Stimulated activated CD8-positive, alpha-beta memory T cell treated with anti-CD3 and anti-CD28 coated beads, Interleukin-7, amount 100 ng/mL, for 4 hours (primary cell): Measurements from ENCODE around the gene PIGB.
"Not testable (repeated sequence)": the region's sequence is repeated elsewhere in the genome, so short reads cannot be mapped to it uniquely, and the experiment has no call there.

ENCODE experiments used
- DNase-seq, 2 donors: peaks; one replicate each; pipeline ENCODE4 v3.0.0-alpha.2; 2020; ENCODE audit warnings: low read depth in 2 of 2

The PIGB gene

DNA sequence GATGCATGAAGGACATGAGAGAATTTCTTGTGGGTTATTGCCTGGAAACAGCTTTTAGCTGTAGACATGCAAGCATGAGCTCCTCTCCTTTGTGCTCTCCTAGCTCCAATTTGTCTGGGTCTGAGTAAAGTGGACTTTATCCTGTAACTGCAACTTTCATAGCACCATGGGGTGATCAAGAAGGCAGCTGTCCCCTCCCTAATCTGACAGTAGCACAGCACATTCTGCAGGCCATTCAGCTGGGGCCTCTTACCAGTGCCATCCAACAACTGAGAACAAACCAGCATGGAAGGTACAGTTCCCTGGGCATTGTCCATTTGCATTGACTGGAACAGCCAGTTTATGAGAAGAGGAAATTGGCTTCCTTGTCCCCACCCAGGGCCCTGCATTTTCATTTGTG is 21.7 kb upstream of the PIGB start:
- DNase-seq = no peak

- DNase-seq = not testable (repeated sequence)
Measured at GRCh38 chr15:55302801-55303200, 16.2 kb upstream of the PIGB start.

GRCh38 chr15:55319537-55320237 is 665 bp downstream of the PIGB start:
- DNase-seq = no peak

GRCh38 chr15:55320238-55320550 is 1.2 kb downstream of the PIGB start:
- DNase-seq = no peak

GRCh38 chr15:55320963-55321362 is 1.9 kb downstream of the PIGB start:
- DNase-seq = no peak

- DNase-seq = no peak
Measured at GRCh38 chr15:55322467-55322866, 3.4 kb downstream of the PIGB start.

DNA sequence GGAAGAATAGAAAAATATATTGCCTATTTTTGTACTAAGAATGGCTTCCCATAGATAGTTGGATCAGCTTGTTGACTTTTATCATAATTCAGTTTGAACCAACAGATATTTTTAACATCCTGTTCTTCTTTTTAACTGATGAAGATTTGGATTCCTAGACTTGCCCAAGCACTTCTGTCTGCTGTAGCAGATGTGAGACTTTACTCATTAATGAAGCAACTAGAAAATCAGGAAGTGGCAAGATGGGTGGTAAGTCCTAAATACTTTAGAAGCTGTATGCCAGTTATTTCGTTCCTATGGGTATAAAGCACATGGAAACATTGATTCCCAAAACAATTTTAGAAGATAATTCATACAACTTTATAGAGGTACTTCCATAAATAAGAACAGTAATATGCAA is 8.4 kb downstream of the PIGB start:
- no peak for DNase-seq

DNA sequence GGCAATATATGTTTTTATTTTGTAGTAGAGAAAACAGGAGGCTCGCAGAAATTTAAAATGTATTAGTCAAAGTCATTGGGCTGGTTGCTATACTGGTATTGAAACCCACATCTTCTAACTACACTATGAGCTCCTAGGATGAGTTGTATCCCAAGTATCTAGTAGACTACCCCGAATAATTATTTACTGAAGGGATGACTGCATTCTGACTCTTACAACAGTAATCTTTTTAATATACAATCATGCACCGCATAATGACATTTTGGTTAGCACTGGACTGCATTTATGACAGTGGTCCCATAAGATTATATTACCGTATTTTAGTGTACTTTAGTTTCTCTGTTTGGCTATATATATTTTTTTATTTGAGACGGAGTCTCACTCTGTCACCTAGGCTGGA is 15.3 kb downstream of the PIGB start:
- no peak for DNase-seq

- no peak for DNase-seq
Measured at GRCh38 chr15:55334997-55335396, 16.0 kb downstream of the PIGB start.

- DNase-seq = no peak
Measured at GRCh38 chr15:55337160-55337559, 18.1 kb downstream of the PIGB start.

- no peak for DNase-seq
Measured at GRCh38 chr15:55343168-55343567, 24.1 kb downstream of the PIGB start.

- DNase-seq = no peak
Measured at GRCh38 chr15:55344206-55344605, 25.2 kb downstream of the PIGB start.

DNA sequence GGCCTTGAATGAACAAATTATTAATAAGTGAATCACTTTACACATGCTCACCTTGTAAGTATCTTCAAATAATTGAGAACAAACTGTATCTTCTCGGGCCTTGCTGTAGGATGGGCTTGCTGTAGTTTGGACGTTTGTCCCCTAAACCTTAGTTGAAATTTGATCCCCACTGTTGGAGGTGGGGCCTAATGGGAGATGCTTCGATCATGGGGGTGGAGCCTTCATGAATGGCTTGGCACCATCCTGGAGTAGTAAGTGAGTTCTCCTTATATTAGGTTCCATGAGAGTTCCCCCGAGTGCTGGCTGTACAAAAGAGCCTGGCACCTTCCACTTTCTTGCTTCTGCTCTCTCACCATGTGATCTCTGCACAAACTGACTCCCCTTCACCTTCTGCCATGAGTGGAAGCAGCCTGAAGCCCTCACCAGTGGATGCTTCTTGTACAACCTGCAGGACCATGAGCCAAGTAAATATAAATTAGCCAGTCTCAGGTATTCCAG is 29.3 kb downstream of the PIGB start:
- DNase-seq = no peak

DNA sequence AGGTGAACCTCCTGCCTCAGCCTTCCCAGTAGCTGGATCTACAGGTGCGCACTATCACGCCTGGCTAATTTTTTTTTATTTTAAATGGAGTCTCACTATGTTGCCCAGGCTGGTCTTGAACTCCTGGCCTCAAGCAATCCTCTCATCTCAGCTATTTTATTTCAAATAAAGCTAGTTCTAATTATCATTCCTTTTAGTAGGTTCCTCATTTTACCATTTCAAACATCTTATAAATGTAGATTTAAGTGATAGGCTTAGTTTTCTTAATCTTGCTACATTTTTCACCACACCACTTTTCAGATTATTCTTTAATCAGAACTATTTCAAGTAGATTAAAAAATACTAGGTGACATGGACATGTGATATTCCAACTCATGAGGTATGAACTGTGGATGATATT is 30.3 kb downstream of the PIGB start:
- DNase-seq = no peak

- DNase-seq = no peak
Measured at GRCh38 chr15:55353025-55353424, 34.0 kb downstream of the PIGB start.

GRCh38 chr15:55356985-55357585 is 38.1 kb downstream of the PIGB start:
- DNase-seq = no peak

GRCh38 chr15:55357774-55358173 is 38.8 kb downstream of the PIGB start:
- DNase-seq = no peak

GRCh38 chr15:55358471-55358870 is 39.4 kb downstream of the PIGB start:
- no peak for DNase-seq

DNA sequence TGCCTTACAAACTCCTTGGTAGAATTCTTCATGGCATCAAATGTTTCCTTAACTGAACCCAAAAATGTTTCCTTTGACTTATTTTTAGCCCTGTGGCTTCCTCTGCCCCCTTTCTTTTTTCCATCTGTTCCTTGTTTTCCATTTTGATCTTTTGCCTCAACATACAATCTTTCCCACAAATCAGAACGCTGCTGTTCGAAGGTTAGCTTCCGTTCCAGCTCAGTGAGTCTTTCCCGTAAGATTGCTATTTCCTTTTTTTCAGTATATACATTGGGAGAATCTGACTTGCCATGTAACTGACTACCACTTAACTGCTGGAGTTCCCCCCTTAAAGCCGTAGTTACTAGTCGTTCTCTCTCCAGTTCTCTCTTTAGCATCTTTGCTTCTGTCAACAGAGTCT is 41.2 kb downstream of the PIGB start:
- DNase-seq = no peak

- no peak for DNase-seq
Measured at GRCh38 chr15:55361048-55361447, 42.0 kb downstream of the PIGB start.

DNA sequence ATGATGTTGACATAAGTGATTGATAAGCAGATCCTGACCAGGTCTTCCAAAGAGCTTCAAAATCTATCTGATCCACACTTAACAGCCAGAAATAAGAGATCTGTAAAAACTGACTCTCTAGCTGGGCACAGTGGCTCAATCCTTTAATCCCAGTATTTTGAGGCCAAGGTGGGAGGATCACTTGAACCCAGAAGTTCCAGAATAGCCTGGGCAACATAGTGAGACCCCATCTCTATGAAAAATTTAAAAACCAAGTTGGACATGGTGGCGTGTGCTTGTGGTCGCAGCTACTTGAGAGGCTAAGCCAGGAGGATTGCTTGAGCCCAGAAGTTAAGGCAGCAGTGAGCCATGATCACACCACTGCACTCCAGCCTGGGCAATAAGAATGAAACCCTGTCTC is 43.6 kb downstream of the PIGB start:
- no peak for DNase-seq

DNA sequence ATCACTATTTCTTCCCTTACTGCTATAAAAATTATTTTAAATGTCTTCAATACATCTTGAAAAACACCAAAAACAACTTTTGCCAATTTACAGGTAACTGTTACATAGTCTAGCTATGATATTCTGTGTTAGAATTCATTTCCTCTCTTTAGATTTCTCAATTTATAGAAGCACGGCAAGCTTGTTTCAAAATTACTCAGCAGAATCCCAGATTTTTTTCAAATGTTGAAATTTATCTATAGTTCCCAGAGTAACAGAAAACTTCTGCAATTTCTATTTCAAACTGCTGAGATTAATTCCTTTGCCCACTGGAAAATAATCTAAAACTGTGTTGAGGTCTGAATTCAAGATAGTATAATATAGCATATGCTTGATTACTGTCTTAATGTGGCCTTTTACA is 48.0 kb downstream of the PIGB start:
- no peak for DNase-seq

DNA sequence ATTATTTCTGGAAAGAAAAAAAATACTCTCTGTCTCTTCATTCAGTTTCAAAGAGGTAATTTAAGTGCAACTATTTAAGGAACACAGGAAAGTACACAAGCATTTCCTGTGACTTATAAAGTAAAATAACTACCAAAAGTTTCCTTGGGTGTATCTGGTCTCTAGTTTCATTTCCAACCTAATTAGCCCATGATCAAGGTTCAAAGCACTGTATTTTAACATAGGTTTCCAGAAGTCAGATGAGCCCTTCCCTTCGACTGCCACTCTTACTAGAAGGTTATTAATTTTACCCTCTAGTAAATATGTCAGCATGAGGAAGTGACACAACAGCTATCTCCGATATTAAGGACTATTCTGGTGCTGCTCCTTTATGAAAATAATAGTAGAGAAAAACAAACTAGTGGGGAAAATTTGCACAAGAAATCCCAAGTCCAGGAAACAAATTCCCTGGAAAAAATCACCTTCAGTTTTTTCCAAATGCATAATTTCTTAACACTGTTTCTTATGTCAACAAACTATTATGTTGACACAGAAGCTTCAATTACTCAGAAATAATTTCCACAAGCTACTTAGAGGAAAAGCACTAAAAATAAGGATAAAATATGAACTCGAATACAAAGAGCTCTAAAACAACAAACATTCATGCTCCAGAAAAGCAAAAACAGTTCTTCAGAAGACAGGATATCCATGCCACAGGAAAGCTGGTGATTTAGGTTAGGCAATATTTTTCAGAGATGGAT is 53.8 kb downstream of the PIGB start:
- no peak for DNase-seq
